H9 (cell line): Measurements from ENCODE around the gene ALKBH1. TPM values are rescaled to one million over a fixed set of nuclear protein-coding genes. Genes with fewer than 3 reads are reported as not detected.

Experiments
- DNase-seq: peaks from one replicate; pipeline ENCODE4 v3.0.0-alpha.2; 2017
- H2AFZ ChIP-seq: one replicate; pipeline ENCODE4 v1.6.1; 2013; ENCODE audit warnings: mild to moderate bottlenecking, low read length, control low read depth, moderate library complexity
- H2AK5ac ChIP-seq: 2 replicates; pipeline ENCODE4 v1.6.1; 2013; ENCODE audit warnings: low read length, control low read depth, mixed read lengths; ENCODE audit not compliant: insufficient read length
- H2BK120ac ChIP-seq: one replicate; pipeline ENCODE4 v1.6.1; 2013; ENCODE audit warnings: low read depth, mild to moderate bottlenecking, low read length, control low read depth, inconsistent platforms; ENCODE audit not compliant: poor library complexity, severe bottlenecking
- H2BK12ac ChIP-seq: 2 replicates; pipeline ENCODE4 v1.6.1; 2013; ENCODE audit warnings: low read length, control low read depth, mixed read lengths, low read depth; ENCODE audit not compliant: insufficient read length
- H2BK15ac ChIP-seq: 2 replicates; pipeline ENCODE4 v1.6.1; 2013; ENCODE audit warnings: low read depth, low read length, control low read depth
- H2BK20ac ChIP-seq: one replicate; pipeline ENCODE4 v1.6.1; 2013; ENCODE audit warnings: low read depth, mild to moderate bottlenecking, low read length, control low read depth, inconsistent platforms; ENCODE audit not compliant: poor library complexity, severe bottlenecking
- H2BK5ac ChIP-seq: 2 replicates; pipeline ENCODE4 v1.6.1; 2013; ENCODE audit warnings: low read length, control low read depth, mixed read lengths; ENCODE audit not compliant: insufficient read length
- H3K14ac ChIP-seq: 2 replicates; pipeline ENCODE4 v1.6.1; 2013; ENCODE audit warnings: low read length, control low read depth; ENCODE audit not compliant: insufficient read depth
- H3K18ac ChIP-seq: 2 replicates; pipeline ENCODE4 v1.6.1; 2013; ENCODE audit warnings: low read depth, mild to moderate bottlenecking, mixed read lengths, low read length, control low read depth; ENCODE audit not compliant: insufficient read length
- H3K23ac ChIP-seq: 2 replicates; pipeline ENCODE4 v1.6.1; 2013; ENCODE audit warnings: low read length, control low read depth, mixed read lengths, low read depth; ENCODE audit not compliant: insufficient read length
- H3K23me2 ChIP-seq: 2 replicates; pipeline ENCODE4 v1.6.1; 2013; ENCODE audit warnings: low read depth, mild to moderate bottlenecking, mixed read lengths, low read length, control low read depth; ENCODE audit not compliant: insufficient read length, poor library complexity, severe bottlenecking
- H3K27ac ChIP-seq: 2 replicates; pipeline ENCODE4 v1.5.1; 2013; ENCODE audit warnings: low read length, control low read depth, mixed read lengths, low read depth; ENCODE audit not compliant: insufficient read length
- H3K27me3 ChIP-seq: 2 replicates; pipeline ENCODE4 v1.6.1; 2013; ENCODE audit warnings: low read length, control low read depth, inconsistent platforms; ENCODE audit not compliant: insufficient read depth
- H3K4ac ChIP-seq: 2 replicates; pipeline ENCODE4 v1.6.1; 2013; ENCODE audit warnings: low read depth, mild to moderate bottlenecking, control low read depth, inconsistent platforms, low read length, moderate library complexity
- H3K4me1 ChIP-seq: 2 replicates; pipeline ENCODE4 v1.6.1; 2013; ENCODE audit warnings: low read length, control low read depth, inconsistent platforms; ENCODE audit not compliant: insufficient read depth
- H3K4me2 ChIP-seq: 2 replicates; pipeline ENCODE4 v1.6.1; 2013; ENCODE audit warnings: low read length, control low read depth, mixed read lengths; ENCODE audit not compliant: insufficient read length, insufficient read depth
- H3K56ac ChIP-seq: 2 replicates; pipeline ENCODE4 v1.6.1; 2013; ENCODE audit warnings: low read depth, mild to moderate bottlenecking, mixed read lengths, low read length, control low read depth; ENCODE audit not compliant: insufficient read length
- H3K79me1 ChIP-seq: 2 replicates; pipeline ENCODE4 v1.6.1; 2013; ENCODE audit warnings: low read depth, mild to moderate bottlenecking, moderate library complexity, low read length, control low read depth, inconsistent platforms; ENCODE audit not compliant: insufficient read depth, poor library complexity, severe bottlenecking
- H3K79me2 ChIP-seq: 2 replicates; pipeline ENCODE4 v1.6.1; 2013; ENCODE audit warnings: low read length, control low read depth, inconsistent platforms; ENCODE audit not compliant: insufficient read depth
- H3K9ac ChIP-seq: 2 replicates; pipeline ENCODE4 v1.6.1; 2013; ENCODE audit warnings: low read length, control low read depth, mixed read lengths; ENCODE audit not compliant: insufficient read length; ENCODE audit errors: extremely low read depth
- H3K9me3 ChIP-seq: one replicate; pipeline ENCODE4 v1.6.1; 2013; ENCODE audit warnings: low read depth, low read length, inconsistent platforms; ENCODE audit not compliant: control insufficient read depth
- H3T11ph ChIP-seq: one replicate; pipeline ENCODE4 v1.6.1; 2013; ENCODE audit warnings: mild to moderate bottlenecking, low read length, control low read depth, inconsistent platforms
- H4K20me1 ChIP-seq: one replicate; pipeline ENCODE4 v1.6.1; 2013; ENCODE audit not compliant: control insufficient read depth, insufficient read length, insufficient read depth
- H4K5ac ChIP-seq: 2 replicates; pipeline ENCODE4 v1.6.1; 2013; ENCODE audit warnings: low read depth, mild to moderate bottlenecking, mixed read lengths, low read length, control low read depth; ENCODE audit not compliant: insufficient read length
- H4K8ac ChIP-seq: replicated peaks from 2 replicates; pipeline ENCODE4 v1.6.1; 2013; ENCODE audit warnings: low read length, control low read depth, mixed read lengths, low read depth; ENCODE audit not compliant: insufficient read length
- H4K91ac ChIP-seq: 2 replicates; pipeline ENCODE4 v1.6.1; 2013; ENCODE audit warnings: low read depth, mild to moderate bottlenecking, moderate library complexity, mixed read lengths, low read length, control low read depth; ENCODE audit not compliant: insufficient read length
- H3K27ac Mint-ChIP-seq, 3 experiments: 2 replicates in 2 of 3; 3 replicates in 1 of 3; pipeline ENCODE4 v1.8.0; 2020 to 2021; ENCODE audit warnings: mixed read lengths in 3 of 3, mild to moderate bottlenecking in 1 of 3, moderate library complexity in 1 of 3
- H3K27me3 Mint-ChIP-seq: 2 replicates; pipeline ENCODE4 v1.8.0; 2021; ENCODE audit warnings: low read depth, mild to moderate bottlenecking, moderate library complexity, mixed read lengths
- H3K36me3 Mint-ChIP-seq, 3 experiments: 2 replicates in 2 of 3; 3 replicates in 1 of 3; pipeline ENCODE4 v1.8.0; 2020 to 2021; ENCODE audit warnings: low read depth in 3 of 3, mixed read lengths in 3 of 3; ENCODE audit not compliant: insufficient read depth in 1 of 3
- H3K4me1 Mint-ChIP-seq, 2 experiments: 2 replicates each; pipeline ENCODE4 v1.8.0; 2020; ENCODE audit warnings: mixed read lengths in 2 of 2
- H3K4me3 Mint-ChIP-seq, 2 experiments: 2 replicates in 1 of 2; 3 replicates in 1 of 2; pipeline ENCODE4 v1.8.0; 2020 to 2021; ENCODE audit warnings: mild to moderate bottlenecking in 2 of 2, mixed read lengths in 2 of 2, moderate library complexity in 1 of 2
- H3K9me3 Mint-ChIP-seq, 2 experiments: 2 replicates in 1 of 2; 3 replicates in 1 of 2; pipeline ENCODE4 v1.8.0; 2020; ENCODE audit warnings: mild to moderate bottlenecking in 2 of 2, mixed read lengths in 2 of 2, moderate library complexity in 1 of 2
- WGBS: extraction: QIAGEN DNeasy Blood & Tissue Kit; methylation state at CpG from one replicate; pipeline ENCODE4 v1.1.7; 2013; ENCODE audit warnings: missing lambda C conversion rate, low lambda C conversion rate, mixed read lengths; ENCODE audit not compliant: insufficient read length; ENCODE audit errors: extremely low coverage; 5-methylcytosine and 5-hydroxymethylcytosine counted together
- total RNA-seq: library from RNA; stranded (reverse); gene quantifications from 2 replicates; pipeline ENCODE4 v1.2.1, GENCODE V29; 2021
- TF ChIP-seq, protein P1 (sequence below): fragments of 200-600 bp; sonication (generic); conservative IDR thresholded peaks from 3 replicates; pipeline ENCODE4 v1.8.0; 2021; ENCODE audit warnings: antibody characterized with exemption, mild to moderate bottlenecking

The ALKBH1 gene
- total RNA-seq, 1 experiment from 2014 or later = 18.7 TPM

DNA sequence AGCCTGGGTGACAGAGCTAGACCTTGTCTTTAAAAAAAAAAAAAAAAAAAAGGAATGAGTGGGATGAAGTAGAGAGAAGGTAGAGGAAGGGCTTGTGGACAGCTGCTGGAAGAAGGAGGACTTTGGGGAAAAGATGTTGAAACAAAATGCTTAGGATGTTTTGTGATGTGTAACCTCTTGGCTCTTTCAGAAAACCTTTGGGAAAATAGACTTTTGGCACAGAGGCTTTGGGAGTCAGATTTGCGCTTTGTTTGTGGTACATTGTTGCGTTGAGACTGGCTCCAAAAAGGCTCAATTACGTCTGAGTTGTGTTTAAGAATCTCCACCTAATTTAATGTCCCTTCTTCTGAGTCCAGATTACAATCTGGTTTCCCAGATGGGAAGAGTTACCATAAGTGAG, 58.5 kb downstream of the ALKBH1 start:
- TF ChIP-seq, protein P1, sequence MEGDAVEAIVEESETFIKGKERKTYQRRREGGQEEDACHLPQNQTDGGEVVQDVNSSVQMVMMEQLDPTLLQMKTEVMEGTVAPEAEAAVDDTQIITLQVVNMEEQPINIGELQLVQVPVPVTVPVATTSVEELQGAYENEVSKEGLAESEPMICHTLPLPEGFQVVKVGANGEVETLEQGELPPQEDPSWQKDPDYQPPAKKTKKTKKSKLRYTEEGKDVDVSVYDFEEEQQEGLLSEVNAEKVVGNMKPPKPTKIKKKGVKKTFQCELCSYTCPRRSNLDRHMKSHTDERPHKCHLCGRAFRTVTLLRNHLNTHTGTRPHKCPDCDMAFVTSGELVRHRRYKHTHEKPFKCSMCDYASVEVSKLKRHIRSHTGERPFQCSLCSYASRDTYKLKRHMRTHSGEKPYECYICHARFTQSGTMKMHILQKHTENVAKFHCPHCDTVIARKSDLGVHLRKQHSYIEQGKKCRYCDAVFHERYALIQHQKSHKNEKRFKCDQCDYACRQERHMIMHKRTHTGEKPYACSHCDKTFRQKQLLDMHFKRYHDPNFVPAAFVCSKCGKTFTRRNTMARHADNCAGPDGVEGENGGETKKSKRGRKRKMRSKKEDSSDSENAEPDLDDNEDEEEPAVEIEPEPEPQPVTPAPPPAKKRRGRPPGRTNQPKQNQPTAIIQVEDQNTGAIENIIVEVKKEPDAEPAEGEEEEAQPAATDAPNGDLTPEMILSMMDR = no peak
- no peak overlapping the region for H3K56ac ChIP-seq
- no peak for DNase-seq
- H3K36me3 Mint-ChIP-seq = peaks cover 0 to 3% (median 0%) of the 10 kb centered on the region in 3 experiments; a peak in 1 of 7 replicates
- H2AFZ ChIP-seq = no peak overlapping the region
- H2BK120ac ChIP-seq = no peak overlapping the region
- H4K5ac ChIP-seq = no peak overlapping the region
- H4K8ac ChIP-seq = no peak overlapping the region
- H3K4me2 ChIP-seq = no peak overlapping the region
- no peaks in the 10 kb centered on the region for H3K4me1 ChIP-seq
- no peak overlapping the region for H3K4ac ChIP-seq
- no peaks in the 10 kb centered on the region for H3K23me2 ChIP-seq
- no peak overlapping the region for H3T11ph ChIP-seq
- no peak overlapping the region for H2BK20ac ChIP-seq
- H3K27ac ChIP-seq = no peak overlapping the region
- H3K27me3 Mint-ChIP-seq = peaks cover 5% of the 10 kb centered on the region; the same call in 1 of the 2 replicates
- H3K23ac ChIP-seq = no peak overlapping the region
- H3K9me3 ChIP-seq = no peaks in the 10 kb centered on the region
- no peak overlapping the region for H3K14ac ChIP-seq
- H2BK15ac ChIP-seq = no peak overlapping the region
- no peak overlapping the region for H3K9ac ChIP-seq
- no peaks in the 10 kb centered on the region for H3K79me2 ChIP-seq
- H3K18ac ChIP-seq = no peak overlapping the region
- H4K20me1 ChIP-seq = no peaks in the 10 kb centered on the region
- no CpG with 5 or more reads among the region's 3 CpGs for WGBS
- H3K27ac Mint-ChIP-seq = no peak overlapping the region
- no peaks in the 10 kb centered on the region for H3K27me3 ChIP-seq
- no peaks in the 10 kb centered on the region for H3K79me1 ChIP-seq
- no peak overlapping the region for H4K91ac ChIP-seq
- peaks cover 10 to 13% of the 10 kb centered on the region in 2 experiments for H3K4me1 Mint-ChIP-seq
- peaks cover 0 to 5% of the 10 kb centered on the region in 2 experiments; a peak in 3 of 5 replicates for H3K9me3 Mint-ChIP-seq
- no peak overlapping the region for H2BK5ac ChIP-seq
- H3K4me3 Mint-ChIP-seq = no peak overlapping the region
- no peak overlapping the region for H2BK12ac ChIP-seq
- no peak overlapping the region for H2AK5ac ChIP-seq
